ENCODE data around the gene CYP2A7. TPM values are rescaled to one million over a fixed set of nuclear protein-coding genes. Genes with fewer than 3 reads are reported as not detected.
"Not testable (repeated sequence)": the region's sequence is repeated elsewhere in the genome, so short reads cannot be mapped to it uniquely, and the experiment has no call there.

The CYP2A7 gene
- total RNA-seq, 1 donor from 2014 or later = not detected

DNA sequence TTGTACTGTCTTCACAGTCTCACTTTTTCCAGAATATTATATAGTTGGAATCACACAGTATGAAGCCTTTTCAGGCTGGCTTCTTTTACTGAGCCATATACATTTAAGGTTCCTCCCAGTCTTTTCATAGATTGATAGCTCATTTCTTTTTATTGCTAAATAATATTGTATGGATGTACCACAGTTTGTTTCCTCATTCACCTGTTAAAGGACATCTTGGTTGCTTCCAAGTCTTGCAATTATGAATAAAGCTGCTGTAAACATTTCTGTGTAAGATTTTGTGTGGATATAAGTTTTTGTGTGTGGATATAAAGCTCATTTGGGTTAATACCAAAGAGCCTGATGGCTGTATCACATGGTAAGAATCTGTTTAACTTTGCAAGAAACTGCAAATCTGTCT lies 24.5 kb upstream of the CYP2A7 start:
- Histone ChIP-seq H3K36me3 (ENCODE audit: control insufficient read depth, insufficient read depth, low read length) (no peaks in the 10 kb centered on the region), H3K27me3 (ENCODE audit: control insufficient read depth, insufficient read depth, low read length) (peaks cover 2% of the 10 kb centered on the region), H3K4me3 (ENCODE audit: low read depth, low read length) (no peak overlapping the region)
- FAIRE-seq = no peak
- TF ChIP-seq, protein P1, sequence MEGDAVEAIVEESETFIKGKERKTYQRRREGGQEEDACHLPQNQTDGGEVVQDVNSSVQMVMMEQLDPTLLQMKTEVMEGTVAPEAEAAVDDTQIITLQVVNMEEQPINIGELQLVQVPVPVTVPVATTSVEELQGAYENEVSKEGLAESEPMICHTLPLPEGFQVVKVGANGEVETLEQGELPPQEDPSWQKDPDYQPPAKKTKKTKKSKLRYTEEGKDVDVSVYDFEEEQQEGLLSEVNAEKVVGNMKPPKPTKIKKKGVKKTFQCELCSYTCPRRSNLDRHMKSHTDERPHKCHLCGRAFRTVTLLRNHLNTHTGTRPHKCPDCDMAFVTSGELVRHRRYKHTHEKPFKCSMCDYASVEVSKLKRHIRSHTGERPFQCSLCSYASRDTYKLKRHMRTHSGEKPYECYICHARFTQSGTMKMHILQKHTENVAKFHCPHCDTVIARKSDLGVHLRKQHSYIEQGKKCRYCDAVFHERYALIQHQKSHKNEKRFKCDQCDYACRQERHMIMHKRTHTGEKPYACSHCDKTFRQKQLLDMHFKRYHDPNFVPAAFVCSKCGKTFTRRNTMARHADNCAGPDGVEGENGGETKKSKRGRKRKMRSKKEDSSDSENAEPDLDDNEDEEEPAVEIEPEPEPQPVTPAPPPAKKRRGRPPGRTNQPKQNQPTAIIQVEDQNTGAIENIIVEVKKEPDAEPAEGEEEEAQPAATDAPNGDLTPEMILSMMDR (IDR thresholded peaks at IDR 0.05; ENCODE audit: insufficient read depth, low read length, severe bottlenecking) = no peak
- no peak for DNase-seq (ENCODE audit: low read depth)

DNA sequence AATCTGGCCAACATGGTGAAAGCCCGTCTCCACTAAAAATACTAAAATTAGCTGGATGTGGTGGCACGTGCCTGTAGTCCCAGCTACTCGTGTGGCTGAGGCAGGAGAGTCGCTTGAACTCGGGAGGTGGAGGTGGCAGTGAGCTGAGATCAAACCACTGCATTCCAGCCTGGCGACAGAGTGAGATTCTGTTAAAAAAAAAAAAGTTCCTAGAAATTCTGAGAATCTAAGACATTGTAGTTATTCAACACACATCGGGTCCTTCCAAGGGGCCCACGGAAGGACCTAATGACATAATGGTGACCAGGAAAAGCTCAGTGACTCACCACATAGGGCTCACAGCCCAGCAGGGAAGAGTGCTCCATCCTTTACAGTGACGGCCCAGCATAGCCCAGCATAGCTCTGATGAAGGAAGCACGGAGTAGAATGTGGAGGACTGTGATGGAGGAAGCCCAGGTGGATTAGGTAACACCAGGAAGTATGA lies 22.7 kb upstream of the CYP2A7 start:
- H3K36me3 ChIP-seq (ENCODE audit: control insufficient read depth, insufficient read depth, low read length); H3K4me3 ChIP-seq (ENCODE audit: low read depth, low read length); DNase-seq (ENCODE audit: low read depth); H3K27me3 ChIP-seq (ENCODE audit: control insufficient read depth, insufficient read depth, low read length): not testable (repeated sequence)
- FAIRE-seq = peak; percentile 83

DNA sequence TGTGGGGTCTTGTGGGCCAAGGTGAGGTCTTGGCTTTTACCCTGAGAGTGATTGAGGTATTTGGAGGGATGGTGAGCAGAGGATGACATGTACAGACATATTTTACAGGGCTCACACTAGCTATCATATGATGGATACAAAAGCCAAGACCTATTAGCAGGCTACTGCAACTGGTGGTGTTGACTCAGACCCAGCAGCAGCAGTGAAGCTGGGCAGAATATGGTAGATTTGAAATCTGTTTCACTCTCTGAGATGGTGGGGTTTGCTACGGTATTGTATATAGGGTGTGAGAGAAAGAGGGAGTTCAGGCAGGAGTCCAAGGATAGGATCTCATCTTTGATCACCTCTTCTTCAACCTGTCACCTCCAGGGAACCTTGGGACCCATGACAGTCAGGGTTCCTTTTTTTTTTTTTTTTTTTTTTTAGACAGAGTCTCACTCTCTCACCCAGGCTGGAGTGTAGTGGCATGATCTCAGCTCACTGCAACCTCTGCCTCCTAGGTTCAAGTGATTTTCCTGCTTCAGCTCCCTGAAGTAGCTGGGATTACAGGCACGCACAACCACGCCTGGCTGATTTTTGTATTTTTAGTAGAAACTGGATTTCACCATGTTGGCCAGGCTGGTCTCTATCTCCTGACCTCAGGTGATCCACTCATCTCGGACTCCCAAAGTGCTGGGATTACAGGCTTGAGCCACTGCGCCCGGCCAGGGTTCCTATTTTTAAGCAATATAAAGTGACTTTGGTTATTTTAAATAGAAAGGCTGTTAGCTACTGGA lies 20.1 kb upstream of the CYP2A7 start:
- not testable (repeated sequence) for DNase-seq (ENCODE audit: low read depth); H3K36me3 ChIP-seq (ENCODE audit: control insufficient read depth, insufficient read depth, low read length); H3K27me3 ChIP-seq (ENCODE audit: control insufficient read depth, insufficient read depth, low read length); H3K4me3 ChIP-seq (ENCODE audit: low read depth, low read length); FAIRE-seq

- not testable (repeated sequence) for H3K27me3 ChIP-seq (ENCODE audit: control insufficient read depth, insufficient read depth, low read length); DNase-seq (ENCODE audit: low read depth); FAIRE-seq
Measured at GRCh38 chr19:40900521-40900920, 18.5 kb upstream of the CYP2A7 start.

DNA sequence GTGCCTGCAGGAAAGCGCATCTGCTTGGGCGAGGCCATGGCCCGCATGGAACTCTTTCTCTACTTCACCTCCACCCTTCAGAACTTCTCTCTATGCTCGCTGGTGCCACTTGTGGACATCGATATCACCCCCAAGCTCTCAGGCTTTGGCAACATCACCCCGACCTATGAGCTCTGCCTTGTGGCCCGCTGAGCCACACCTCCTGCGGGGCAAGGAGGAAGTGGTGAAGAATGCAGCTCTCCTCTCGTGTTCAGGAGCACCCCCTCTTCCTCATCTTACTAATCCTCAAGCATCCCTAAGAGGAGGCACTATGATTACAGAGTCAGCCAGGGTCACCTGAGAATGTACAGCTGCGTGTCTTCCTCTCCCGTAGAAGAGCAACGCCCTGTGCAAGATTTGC lies 17.9 kb upstream of the CYP2A7 start:
- H3K4me3 ChIP-seq (ENCODE audit: low read depth, low read length); H3K36me3 ChIP-seq (ENCODE audit: control insufficient read depth, insufficient read depth, low read length); FAIRE-seq; DNase-seq (ENCODE audit: low read depth); H3K27me3 ChIP-seq (ENCODE audit: control insufficient read depth, insufficient read depth, low read length): not testable (repeated sequence)

More at GRCh38 chr19:40900521-40900920, 18.5 kb upstream of the CYP2A7 start:
- H3K4me3 ChIP-seq (ENCODE audit: low read depth, low read length); H3K36me3 ChIP-seq (ENCODE audit: control insufficient read depth, insufficient read depth, low read length): not testable (repeated sequence)

DNA sequence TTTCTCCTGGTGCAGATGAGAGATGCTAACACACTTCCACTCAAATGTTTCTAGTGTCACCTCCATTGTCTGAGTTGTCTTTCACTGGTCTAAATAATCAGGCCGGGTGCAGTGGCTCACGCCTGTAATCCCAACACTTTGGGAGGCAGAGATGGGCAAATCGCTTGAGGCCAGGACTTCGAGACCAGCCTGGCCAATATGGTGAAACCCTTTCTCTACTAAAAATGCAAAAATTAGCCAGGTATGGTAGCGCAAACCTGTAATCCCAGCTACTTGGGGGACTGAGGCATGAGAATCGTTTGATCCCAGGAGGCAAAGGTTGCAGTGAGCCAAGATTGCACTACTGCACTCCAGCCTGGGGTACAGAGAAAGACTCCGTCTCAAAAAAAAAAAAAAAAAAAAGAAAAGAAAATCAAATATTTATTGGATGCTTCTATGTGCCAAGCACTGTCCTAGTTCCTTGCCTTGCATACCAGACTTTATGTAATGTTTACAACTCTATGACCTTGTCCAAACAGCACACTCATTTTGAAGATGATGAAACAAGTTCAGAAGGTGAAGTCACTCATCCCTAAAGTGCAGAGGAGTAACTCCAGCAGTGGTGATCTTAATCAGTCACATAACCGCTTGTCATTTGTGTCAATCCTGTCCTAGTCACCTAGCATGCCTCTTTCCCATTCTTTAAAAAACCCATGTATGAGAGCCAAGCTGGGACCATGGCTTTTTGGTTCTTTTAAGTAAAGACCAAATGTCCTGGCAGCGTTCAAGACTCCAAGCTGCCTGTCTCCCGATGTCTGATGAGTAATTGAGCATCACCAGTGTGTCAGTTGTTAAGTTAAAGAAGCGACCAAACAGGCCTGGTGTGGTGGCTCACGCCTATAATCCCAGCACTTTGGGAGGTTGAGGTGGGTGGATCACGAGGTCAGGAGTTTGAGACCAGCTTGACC lies 15.1 kb upstream of the CYP2A7 start:
- not testable (repeated sequence) for H3K27me3 ChIP-seq (ENCODE audit: control insufficient read depth, insufficient read depth, low read length); H3K36me3 ChIP-seq (ENCODE audit: control insufficient read depth, insufficient read depth, low read length); FAIRE-seq; H3K4me3 ChIP-seq (ENCODE audit: low read depth, low read length)
- DNase-seq (ENCODE audit: low read depth) = peak; percentile 30

GRCh38 chr19:40896418-40896796 lies 14.4 kb upstream of the CYP2A7 start:
- DNase-seq (ENCODE audit: low read depth) = no peak
- no peak for FAIRE-seq
- TF ChIP-seq, protein P1 (IDR thresholded peaks at IDR 0.05; ENCODE audit: insufficient read depth, low read length, severe bottlenecking) = no peak
- no peaks in the 10 kb centered on the region for H3K27me3 ChIP-seq (ENCODE audit: control insufficient read depth, insufficient read depth, low read length)
- H3K36me3 ChIP-seq (ENCODE audit: control insufficient read depth, insufficient read depth, low read length) = no peaks in the 10 kb centered on the region
- H3K4me3 ChIP-seq (ENCODE audit: low read depth, low read length) = no peak overlapping the region

GRCh38 chr19:40893112-40893511 lies 11.1 kb upstream of the CYP2A7 start:
- Histone ChIP-seq H3K27me3 (ENCODE audit: control insufficient read depth, insufficient read depth, low read length) (no peaks in the 10 kb centered on the region), H3K36me3 (ENCODE audit: control insufficient read depth, insufficient read depth, low read length) (no peaks in the 10 kb centered on the region), H3K4me3 (ENCODE audit: low read depth, low read length) (no peak overlapping the region)
- no peak for FAIRE-seq
- TF ChIP-seq, protein P1 (IDR thresholded peaks at IDR 0.05; ENCODE audit: insufficient read depth, low read length, severe bottlenecking) = no peak
- DNase-seq (ENCODE audit: low read depth) = no peak
